DOHH2 (cell line): ENCODE data around the gene FGF1.

Experiments
- H3F3A ChIP-seq: fragments of 200-600 bp; sonication (generic), shearing (Covaris generic); 2 replicates; pipeline ENCODE4 v1.6.0; 2016; ENCODE audit warnings: antibody characterized with exemption, mild to moderate bottlenecking; ENCODE audit not compliant: control insufficient read depth, insufficient read depth
- H3K27ac ChIP-seq: fragments of 200-600 bp; sonication (generic); 2 replicates; pipeline ENCODE4 v1.5.1; 2014; ENCODE audit warnings: low read depth, mild to moderate bottlenecking, low read length, moderate library complexity
- H3K27me3 ChIP-seq: fragments of 200-600 bp; sonication (generic); 2 replicates; pipeline ENCODE4 v1.6.1; 2014; ENCODE audit warnings: mild to moderate bottlenecking, low read length, mixed read lengths; ENCODE audit not compliant: control insufficient read depth
- H3K36me3 ChIP-seq: fragments of 200-600 bp; sonication (generic); 2 replicates; pipeline ENCODE4 v1.6.1; 2014; ENCODE audit warnings: mild to moderate bottlenecking, low read length, moderate library complexity, mixed read lengths; ENCODE audit not compliant: control insufficient read depth
- H3K4me1 ChIP-seq: fragments of 200-600 bp; sonication (generic); 2 replicates; pipeline ENCODE4 v1.6.1; 2014; ENCODE audit warnings: mild to moderate bottlenecking, low read length, mixed read lengths; ENCODE audit not compliant: control insufficient read depth
- H3K4me2 ChIP-seq: fragments of 200-600 bp; sonication (generic); 2 replicates; pipeline ENCODE4 v1.6.0; 2014; ENCODE audit warnings: mild to moderate bottlenecking, low read length, moderate library complexity
- H3K4me3 ChIP-seq: fragments of 200-600 bp; sonication (generic); 2 replicates; pipeline ENCODE4 v1.5.1; 2014; ENCODE audit warnings: mild to moderate bottlenecking, low read length, mixed read lengths
- H3K79me2 ChIP-seq: fragments of 200-600 bp; sonication (generic); 2 replicates; pipeline ENCODE4 v1.6.1; 2014; ENCODE audit warnings: mild to moderate bottlenecking, low read length, mixed read lengths; ENCODE audit not compliant: control insufficient read depth
- H3K9me2 ChIP-seq: fragments of 200-600 bp; sonication (generic); replicated peaks from 2 replicates; pipeline ENCODE4 v1.6.1; 2014; ENCODE audit warnings: mild to moderate bottlenecking, low read length, mixed read lengths; ENCODE audit not compliant: control insufficient read depth
- H3K9me3 ChIP-seq: fragments of 200-600 bp; sonication (generic); 2 replicates; pipeline ENCODE4 v1.6.1; 2014; ENCODE audit warnings: antibody characterized with exemption, low read length, mixed read lengths; ENCODE audit not compliant: control insufficient read depth, insufficient read depth
- H4K20me1 ChIP-seq: fragments of 200-600 bp; sonication (generic); 2 replicates; pipeline ENCODE4 v1.6.0; 2014; ENCODE audit warnings: low read depth, mild to moderate bottlenecking, antibody characterized with exemption, low read length, moderate library complexity; ENCODE audit not compliant: control insufficient read depth, insufficient read depth
- CTCF ChIP-seq: fragments of 200-600 bp; sonication (generic); IDR thresholded peaks from one replicate; pipeline ENCODE4 v1.5.1; 2014; ENCODE audit warnings: antibody characterized with exemption, mild to moderate bottlenecking, low read depth, low read length; ENCODE audit not compliant: poor library complexity, severe bottlenecking
- EZH2phosphoT487 ChIP-seq: fragments of 200-600 bp; sonication (generic); IDR thresholded peaks from 2 replicates; pipeline ENCODE4 v1.6.1; 2017; ENCODE audit warnings: borderline replicate concordance, mild to moderate bottlenecking, antibody characterized with exemption, low read length, moderate library complexity, mixed read lengths

The FGF1 gene

DNA sequence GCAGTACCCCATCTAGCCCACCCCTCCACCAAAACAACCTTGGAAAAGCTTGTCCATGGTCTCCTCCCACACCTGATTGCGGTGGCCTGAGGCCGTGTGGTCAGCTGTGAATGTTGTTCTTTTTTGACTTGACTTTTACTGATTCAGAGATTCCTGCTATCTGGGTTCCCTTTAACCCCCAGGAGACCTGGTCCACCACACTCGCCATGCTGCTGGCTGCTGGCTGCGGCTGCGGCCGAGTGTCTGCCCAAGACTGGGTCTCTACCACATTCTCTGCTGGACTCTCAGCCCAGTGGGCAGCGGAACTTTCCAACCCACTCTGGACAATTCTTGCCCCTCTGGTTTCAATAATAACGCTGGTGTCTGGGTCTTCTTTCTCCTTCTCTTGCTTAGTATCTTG lies 28.4 kb downstream of the FGF1 start:
- no peak overlapping the region for H3K4me3 ChIP-seq
- H3K4me1 ChIP-seq = no peaks in the 10 kb centered on the region
- H4K20me1 ChIP-seq = no peaks in the 10 kb centered on the region
- TF ChIP-seq EZH2phosphoT487 (no peak), CTCF (no peak)
- H3K4me2 ChIP-seq = no peak overlapping the region
- H3F3A ChIP-seq = no peaks in the 10 kb centered on the region
- peaks cover 15% of the 10 kb centered on the region for H3K27me3 ChIP-seq
- no peaks in the 10 kb centered on the region for H3K9me2 ChIP-seq
- no peaks in the 10 kb centered on the region for H3K9me3 ChIP-seq
- no peaks in the 10 kb centered on the region for H3K36me3 ChIP-seq
- H3K79me2 ChIP-seq = no peaks in the 10 kb centered on the region
- no peak overlapping the region for H3K27ac ChIP-seq

DNA sequence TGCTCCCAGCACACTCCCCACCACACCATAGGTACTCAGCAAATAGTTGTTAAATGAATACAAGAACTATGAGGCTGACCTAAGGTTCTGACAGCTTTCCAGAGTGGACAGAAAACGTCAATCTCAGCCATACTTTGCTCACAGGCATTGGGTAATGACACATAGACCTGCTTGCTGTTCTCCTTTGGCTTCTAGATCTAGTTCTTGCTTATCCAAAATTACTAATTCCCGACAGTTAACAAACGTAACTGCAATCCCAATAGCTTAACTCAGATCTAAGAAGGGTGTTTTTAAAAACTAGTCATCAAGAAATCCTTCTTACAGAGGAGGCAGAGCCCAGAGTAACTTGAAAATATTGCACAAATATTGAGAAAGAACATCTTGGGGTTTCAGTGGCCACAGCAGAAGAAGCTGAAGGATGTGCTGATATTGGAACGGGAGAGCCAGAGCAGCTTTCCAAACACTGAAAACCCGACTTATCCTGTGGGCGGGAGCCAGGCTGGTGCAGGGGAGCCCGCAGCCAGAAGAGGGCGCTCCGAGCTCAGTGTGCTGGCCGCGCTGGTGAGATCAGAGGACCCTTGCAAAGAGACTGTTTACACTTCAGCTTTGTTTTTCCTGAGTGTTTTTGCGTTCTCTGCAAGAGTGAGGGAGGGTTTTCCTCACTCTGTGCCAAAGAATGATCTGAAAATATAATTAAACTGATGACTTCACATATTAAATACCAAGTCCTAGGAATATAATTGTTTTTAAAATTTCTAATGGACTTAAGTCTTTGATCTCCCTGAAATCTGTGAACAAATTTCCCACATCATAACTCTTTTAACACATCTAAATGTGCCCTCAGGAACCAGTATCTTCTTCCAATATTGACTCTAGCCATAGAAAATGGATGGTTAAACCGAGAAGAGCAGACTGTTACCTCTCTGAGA lies 30.3 kb downstream of the FGF1 start:
- no peaks in the 10 kb centered on the region for H3K36me3 ChIP-seq
- no peaks in the 10 kb centered on the region for H4K20me1 ChIP-seq
- H3K79me2 ChIP-seq = no peaks in the 10 kb centered on the region
- peaks cover 15% of the 10 kb centered on the region for H3K27me3 ChIP-seq
- no peaks in the 10 kb centered on the region for H3F3A ChIP-seq
- no peak overlapping the region for H3K4me2 ChIP-seq
- peak; percentile 97 for TF ChIP-seq CTCF
- no peak for TF ChIP-seq EZH2phosphoT487
- H3K9me3 ChIP-seq = no peaks in the 10 kb centered on the region
- no peaks in the 10 kb centered on the region for H3K9me2 ChIP-seq
- no peaks in the 10 kb centered on the region for H3K4me1 ChIP-seq
- no peak overlapping the region for H3K27ac ChIP-seq
- H3K4me3 ChIP-seq = no peak overlapping the region

GRCh38 chr5:142654578-142655058 lies 31.3 kb downstream of the FGF1 start:
- Histone ChIP-seq H4K20me1 (no peaks in the 10 kb centered on the region), H3K4me1 (no peaks in the 10 kb centered on the region), H3K4me2 (no peak overlapping the region), H3K9me2 (no peaks in the 10 kb centered on the region), H3K27me3 (peaks cover 15% of the 10 kb centered on the region), H3K9me3 (no peaks in the 10 kb centered on the region), H3K4me3 (no peak overlapping the region), H3F3A (no peaks in the 10 kb centered on the region), H3K27ac (no peak overlapping the region), H3K36me3 (no peaks in the 10 kb centered on the region), H3K79me2 (no peaks in the 10 kb centered on the region)
- TF ChIP-seq CTCF (no peak), EZH2phosphoT487 (no peak)
